K562 (cell line): ENCODE results near the gene GNAI2. TPM values are rescaled to one million over a fixed set of nuclear protein-coding genes. Genes with fewer than 3 reads are reported as not detected.
A peak's percentile ranks its signal among the peaks of the same experiment; 100 is the strongest.

Source experiments
- ATAC-seq: fragments of 200-7000 bp; cut with Tn5 transposase; 3 replicates; pipeline ENCODE4 v1.9.1; 2020; ENCODE audit warnings: moderate library complexity
- BruUV-seq: library from RNA; stranded (reverse); fragments of 400-500 nt; replicated peaks from 2 replicates; lab custom pipeline; 2021; lab: Mats Ljungman, UMichigan
- CTCF ChIA-PET: fragments of 300-600 bp; formaldehyde crosslinking; extraction: SDS; loops from one replicate; lab custom pipeline; 2021; ENCODE audit warnings: low intra/inter-chr PET ratio; lab: Yijun Ruan, JAX
- POLR2A ChIA-PET: fragments of 300-600, 350-650 bp; sonication (Branson Sonifier 250); formaldehyde crosslinking; extraction: SDS; loops from one replicate; lab custom pipeline; 2021; ENCODE audit warnings: antibody characterized with exemption, inconsistent platforms; lab: Yijun Ruan, JAX
- DNase-seq, 4 experiments: peaks; one replicate each; pipeline versions ENCODE4 v3.0.0 to v3.0.0-alpha.2; 2011 to 2018; ENCODE audit warnings: low spot score in 3 of 4, mixed read lengths in 3 of 4; ENCODE audit errors: extremely low read depth in 1 of 4
- FAIRE-seq: peaks from 2 replicates; lab custom pipeline; 2011; peaks lifted over from hg19 to GRCh38; lab: Jason Lieb, UNC
- H2AFZ ChIP-seq: 2 replicates; pipeline ENCODE4 v1.6.0; 2011; ENCODE audit warnings: low read depth, low read length, control low read depth, inconsistent platforms
- H3K27ac ChIP-seq: fragments of 200-600 bp; 3 replicates; pipeline ENCODE4 v1.8.0; 2011; ENCODE audit warnings: low read depth, mild to moderate bottlenecking, control low read depth, inconsistent platforms, low read length, moderate library complexity, mixed read lengths; ENCODE audit errors: extremely low read depth
- H3K27me3 ChIP-seq, 2 experiments: fragments of 300-600 bp in 1 of 2; 2 replicates in 1 of 2; 3 replicates in 1 of 2; pipeline versions ENCODE4 v1.6.0 to v1.8.0; 2011; ENCODE audit warnings: inconsistent platforms in 2 of 2, low read length in 2 of 2, mild to moderate bottlenecking in 1 of 2, mixed read lengths in 1 of 2, moderate library complexity in 1 of 2; ENCODE audit not compliant: control insufficient read depth in 2 of 2, insufficient read depth in 2 of 2
- H3K36me3 ChIP-seq: fragments of 300-600 bp; 3 replicates; pipeline ENCODE4 v1.8.0; 2011; ENCODE audit warnings: mild to moderate bottlenecking, low read length, inconsistent platforms; ENCODE audit not compliant: control insufficient read depth, insufficient read depth
- H3K4me1 ChIP-seq, 2 experiments: fragments of 200-600 bp in 1 of 2; replicated peaks in 1 of 2; 2 replicates in 1 of 2; 3 replicates in 1 of 2; pipeline versions ENCODE4 v1.5.1 to v1.8.0; 2011; ENCODE audit warnings: inconsistent platforms in 2 of 2, low read length in 2 of 2, mild to moderate bottlenecking in 1 of 2, mixed read lengths in 1 of 2, moderate library complexity in 1 of 2; ENCODE audit not compliant: control insufficient read depth in 2 of 2, insufficient read depth in 2 of 2
- H3K4me2 ChIP-seq: 2 replicates; pipeline ENCODE4 v1.6.1; 2011; ENCODE audit warnings: low read length, control low read depth, inconsistent platforms, mixed read lengths; ENCODE audit not compliant: insufficient read depth
- H3K4me3 ChIP-seq: fragments of 200-600 bp; sonication (generic), shearing (Covaris generic); 2 replicates; pipeline ENCODE4 v1.5.1; 2016; ENCODE audit warnings: control low read depth, inconsistent platforms
- H3K79me2 ChIP-seq: fragments of 200-600 bp; 3 replicates; pipeline ENCODE4 v1.8.0; 2011; ENCODE audit warnings: low read length, inconsistent platforms; ENCODE audit not compliant: control insufficient read depth, insufficient read depth
- H3K9ac ChIP-seq, 2 experiments: 2 replicates each; pipeline versions ENCODE4 v1.6.0 to v1.6.1; 2011; ENCODE audit warnings: low read depth in 2 of 2, low read length in 2 of 2, control low read depth in 1 of 2, inconsistent platforms in 1 of 2, mild to moderate bottlenecking in 1 of 2, mixed read lengths in 1 of 2; ENCODE audit not compliant: insufficient read depth in 1 of 2
- H3K9me1 ChIP-seq: one replicate; pipeline ENCODE4 v1.6.0; 2011; ENCODE audit warnings: inconsistent platforms, mild to moderate bottlenecking, low read length, moderate library complexity; ENCODE audit not compliant: control insufficient read depth, insufficient read depth
- H3K9me3 ChIP-seq: replicated peaks from 2 replicates; pipeline ENCODE4 v1.5.1; 2011; ENCODE audit warnings: low read depth, low read length, inconsistent platforms; ENCODE audit not compliant: control insufficient read depth, insufficient read depth
- H4K20me1 ChIP-seq: replicated peaks from 2 replicates; pipeline ENCODE4 v1.6.1; 2011; ENCODE audit warnings: low read length, inconsistent platforms, mixed read lengths; ENCODE audit not compliant: control insufficient read depth, insufficient read depth
- ASH1L ChIP-seq: fragments of 450-650 bp; IDR thresholded peaks from 2 replicates; pipeline ENCODE4 v1.6.1; 2018; ENCODE audit warnings: borderline replicate concordance, mild to moderate bottlenecking, low read depth; ENCODE audit not compliant: partially characterized antibody
- C11orf30 ChIP-seq: fragments of 450-650 bp; IDR thresholded peaks from 2 replicates; pipeline ENCODE4 v1.6.1; 2016; ENCODE audit warnings: low read depth, mild to moderate bottlenecking
- CBX8 ChIP-seq: fragments of 200-600 bp; sonication (generic); IDR thresholded peaks from 2 replicates; pipeline ENCODE4 v1.6.1; 2012; ENCODE audit warnings: borderline replicate concordance, mixed run types, low read depth, mild to moderate bottlenecking, moderate library complexity, mixed read lengths, low read length, control low read depth, inconsistent platforms; ENCODE audit not compliant: poor library complexity, severe bottlenecking; ENCODE audit errors: extremely low read depth
- CHD1 ChIP-seq: fragments of 200-600 bp; sonication (generic); IDR thresholded peaks from one replicate; pipeline ENCODE4 v1.6.1; 2012; ENCODE audit warnings: mild to moderate bottlenecking, moderate library complexity, low read length, inconsistent platforms
- EHMT2 ChIP-seq: fragments of 450-650 bp; IDR thresholded peaks from 2 replicates; pipeline ENCODE4 v1.6.1; 2018; ENCODE audit warnings: antibody characterized with exemption
- EP300 ChIP-seq: IDR thresholded peaks from 2 replicates; pipeline ENCODE4 v1.6.1; 2012; ENCODE audit warnings: low read length, improper control_type of control experiment
- FIP1L1 ChIP-seq: fragments of 200-400 bp; formaldehyde crosslinking; IDR thresholded peaks from 2 replicates; pipeline ENCODE4 v1.6.1; 2018; ENCODE audit warnings: mild to moderate bottlenecking, low read depth, low read length; ENCODE audit not compliant: poor library complexity, severe bottlenecking
- FOXA1 ChIP-seq: fragments of 450-650 bp; IDR thresholded peaks from 2 replicates; pipeline ENCODE4 v1.6.1; 2016; ENCODE audit warnings: mild to moderate bottlenecking, borderline replicate concordance
- GABPB2 ChIP-seq: fragments of 250-450 bp; sonication (Bioruptor Pico); conservative IDR thresholded peaks from 2 replicates; pipeline ENCODE4 v1.5.1; 2021; ENCODE audit warnings: mild to moderate bottlenecking
- IRF2 ChIP-seq: sonication (generic); formaldehyde crosslinking; IDR thresholded peaks from 2 replicates; pipeline ENCODE4 v1.8.1; 2022; ENCODE audit warnings: mild to moderate bottlenecking, missing genetic modification reagents
- NR2C1 ChIP-seq, 2 experiments: fragments of 450-650 bp; IDR thresholded peaks; 2 replicates each; pipeline ENCODE4 v1.6.1; 2017; ENCODE audit warnings: mild to moderate bottlenecking in 2 of 2, antibody characterized with exemption in 1 of 2, inconsistent platforms in 1 of 2, missing compliant biosample characterization in 1 of 2, missing genetic modification characterization in 1 of 2
- RBM14 ChIP-seq: fragments of 200-400 bp; formaldehyde crosslinking; IDR thresholded peaks from 2 replicates; pipeline ENCODE4 v1.6.1; 2018; ENCODE audit warnings: low read depth, mild to moderate bottlenecking, low read length, moderate library complexity, borderline replicate concordance; ENCODE audit not compliant: insufficient read depth
- ZNF561 ChIP-seq: fragments of 450-650 bp; formaldehyde crosslinking; conservative IDR thresholded peaks from 2 replicates; pipeline ENCODE4 v1.4.0; 2020; ENCODE audit warnings: mild to moderate bottlenecking, moderate library complexity
- ZNF695 ChIP-seq: fragments of 450-650 bp; formaldehyde crosslinking; IDR thresholded peaks from 2 replicates; pipeline ENCODE4 v1.4.0; 2020; ENCODE audit warnings: mild to moderate bottlenecking, moderate library complexity
- WGBS: fragments of 100-300 bp; shearing (Covaris generic); methylation state at CpG from one replicate; pipeline ENCODE4 v1.1.6; 2016; ENCODE audit warnings: low coverage, mixed read lengths; ENCODE audit not compliant: insufficient coverage; ENCODE audit errors: missing lambda C conversion rate; 5-methylcytosine and 5-hydroxymethylcytosine counted together
- in situ Hi-C: fragments of 300-500 bp; cut with MboI; formaldehyde crosslinking; loops from 4 replicates; pipeline ENCODE4 v1.15.0; 2018; ENCODE audit warnings: inconsistent platforms, mixed read lengths
- intact Hi-C: fragments of 100-400 bp; cut with micrococcal nuclease; formaldehyde crosslinking; loops from 2 replicates; pipeline ENCODE4 v1.14.2; 2022
- polyA plus RNA-seq, 8 experiments: library from polyadenylated mRNA; depleted of rRNA in 4 of 8; stranded (reverse) in 5 of 8; unstranded in 3 of 8; fragments of >200 nt; fragmentation: Nextera tagmentation in 2 of 8; fragmentation: Illumina TruSeq in 1 of 8; extraction: Ambion mirVana in 2 of 8; extraction: Trizol in 1 of 8; gene quantifications; 2 replicates each; pipeline versions ENCODE4 v1.2.1 to v1.2.3, GENCODE V29; 2011 to 2014; ENCODE audit warnings: inconsistent platforms in 1 of 8, missing spikeins in 1 of 8
- total RNA-seq, 7 experiments: library from RNA; depleted of rRNA in 6 of 7; stranded (reverse); fragments of >200 nt in 6 of 7; fragmentation: Illumina TruSeq in 2 of 7; extraction: Trizol in 2 of 7; gene quantifications; 2 replicates each; pipeline versions ENCODE4 v1.2.1 to v1.2.3, GENCODE V29; 2011 to 2021; ENCODE audit warnings: low replicate concordance in 1 of 7
- TF ChIP-seq, protein P1 (sequence below): fragments of 250-450 bp; sonication (Bioruptor Pico); IDR thresholded peaks from 2 replicates; pipeline ENCODE4 v1.8.0; 2021; ENCODE audit warnings: moderate library complexity, mild to moderate bottlenecking, inconsistent platforms
- TF ChIP-seq, protein P2 (sequence below): sonication (generic); formaldehyde crosslinking; IDR thresholded peaks from 2 replicates; pipeline ENCODE4 v1.9.0; 2022; ENCODE audit warnings: mild to moderate bottlenecking, missing genetic modification reagents
- TF ChIP-seq, protein P3 (sequence below): fragments of 450-650 bp; IDR thresholded peaks from 2 replicates; pipeline ENCODE4 v1.6.1; 2016; ENCODE audit warnings: antibody characterized with exemption

The GNAI2 gene
- total and polyA plus RNA-seq, 9 of the 15 experiments (the other 6 are each of a cell fraction or from before 2014, with no cell fraction given) = 1.1 to 72.2 (median 42.7) TPM

DNA sequence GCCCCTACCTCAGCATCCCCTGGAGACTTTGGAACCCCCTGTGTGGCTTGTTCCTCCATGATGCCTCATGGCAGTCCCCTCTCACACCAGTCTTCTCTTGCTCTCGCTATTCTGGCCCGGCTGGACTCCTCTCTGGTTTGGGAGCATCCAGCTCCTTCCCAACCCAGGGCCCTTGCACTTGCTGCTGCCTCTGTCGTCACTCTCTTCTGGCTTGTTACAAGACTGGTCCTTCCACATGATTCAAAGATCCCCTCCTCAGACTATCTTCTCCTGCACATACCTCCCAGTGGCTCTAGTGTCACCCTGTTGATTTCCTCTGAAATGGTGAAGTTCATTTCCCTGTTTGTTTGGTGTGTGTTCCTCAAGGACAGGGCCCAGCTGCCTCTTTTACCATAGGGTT is 6.5 kb upstream of the GNAI2 start (continued):
- TF ChIP-seq CBX8 (no peak), EHMT2 (no peak), ASH1L (no peak), C11orf30 (no peak), FIP1L1 (no peak)
- TF ChIP-seq, protein P1, sequence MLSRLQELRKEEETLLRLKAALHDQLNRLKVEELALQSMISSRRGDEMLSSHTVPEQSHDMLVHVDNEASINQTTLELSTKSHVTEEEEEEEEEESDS (CRISPR knock-in tag) = no peak

DNA sequence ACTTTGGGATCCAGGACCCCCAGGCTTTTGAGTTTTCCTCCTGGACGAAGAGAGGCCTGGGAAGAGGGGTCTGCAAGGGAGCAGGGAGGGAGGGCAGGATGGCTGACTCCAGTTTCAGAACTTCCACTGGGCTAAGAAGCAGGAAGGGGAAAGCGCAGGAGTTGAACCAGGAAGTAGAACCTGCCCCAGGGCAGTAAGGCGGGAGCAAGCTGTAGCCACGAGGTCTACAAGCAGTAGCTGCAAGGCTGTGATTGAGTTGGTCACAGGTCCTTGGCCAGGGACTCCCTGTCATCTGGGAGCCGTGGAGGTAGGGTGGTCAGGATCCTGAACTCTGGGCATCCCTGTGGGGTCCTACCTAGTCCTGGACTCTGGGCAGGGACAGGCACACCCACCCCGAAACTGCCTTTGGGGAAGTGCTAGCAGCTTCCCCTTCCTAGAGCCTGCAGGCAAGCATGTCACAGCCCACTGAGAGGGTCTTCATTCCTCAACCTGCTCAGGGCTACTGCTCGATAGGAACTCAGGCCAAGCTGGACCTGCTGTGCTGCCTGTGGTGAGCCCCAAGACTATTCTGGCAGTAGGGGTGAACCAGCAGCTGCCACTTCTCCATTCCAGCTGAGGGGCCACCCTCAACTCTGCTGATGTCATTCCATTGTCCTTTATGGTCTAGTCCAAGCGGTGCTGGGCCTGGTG is 5.8 kb upstream of the GNAI2 start:
- intact Hi-C loops = no loop called here
- peak overlapping the region in 1 of 2 experiments; percentile 43; a peak in 2 of 4 replicates for H3K9ac ChIP-seq
- TF ChIP-seq, protein P2, sequence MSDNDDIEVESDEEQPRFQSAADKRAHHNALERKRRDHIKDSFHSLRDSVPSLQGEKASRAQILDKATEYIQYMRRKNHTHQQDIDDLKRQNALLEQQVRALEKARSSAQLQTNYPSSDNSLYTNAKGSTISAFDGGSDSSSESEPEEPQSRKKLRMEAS = 0 out of 2 replicates have a peak, but pooled peaks have one; percentile 11
- TF ChIP-seq, protein P3, sequence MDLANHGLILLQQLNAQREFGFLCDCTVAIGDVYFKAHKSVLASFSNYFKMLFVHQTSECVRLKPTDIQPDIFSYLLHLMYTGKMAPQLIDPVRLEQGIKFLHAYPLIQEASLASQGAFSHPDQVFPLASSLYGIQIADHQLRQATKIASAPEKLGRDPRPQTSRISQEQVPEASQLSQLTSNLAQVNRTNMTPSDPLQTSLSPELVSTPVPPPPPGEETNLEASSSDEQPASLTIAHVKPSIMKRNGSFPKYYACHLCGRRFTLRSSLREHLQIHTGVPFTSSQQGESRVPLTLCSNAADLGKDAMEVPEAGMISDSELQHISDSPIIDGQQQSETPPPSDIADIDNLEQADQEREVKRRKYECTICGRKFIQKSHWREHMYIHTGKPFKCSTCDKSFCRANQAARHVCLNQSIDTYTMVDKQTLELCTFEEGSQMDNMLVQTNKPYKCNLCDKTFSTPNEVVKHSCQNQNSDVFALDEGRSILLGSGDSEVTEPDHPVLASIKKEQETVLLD = no peak
- no peak for TF ChIP-seq CHD1
- no peak for TF ChIP-seq RBM14
- TF ChIP-seq EP300 = no peak
- no peak for TF ChIP-seq ZNF695 (CRISPR knock-in tag)
- TF ChIP-seq FOXA1 = no peak
- no peak for TF ChIP-seq IRF2
- no peak for TF ChIP-seq ZNF561 (CRISPR knock-in tag)
- no peak for TF ChIP-seq GABPB2 (CRISPR knock-in tag)
- peak; percentile 58; the same call in 1 of the 2 replicates for TF ChIP-seq NR2C1 (IDR thresholded peaks at IDR 0.05)
- peak; percentile 42; the same call in 1 of the 2 replicates for TF ChIP-seq NR2C1 (tag; IDR thresholded peaks at IDR 0.05)

More for the DNA sequence above, 5.8 kb upstream of the GNAI2 start:
- no peaks in the 10 kb centered on the region for H3K79me2 ChIP-seq
- ATAC-seq = no peak
- no peak overlapping the region for H3K4me2 ChIP-seq
- no peaks in the 10 kb centered on the region for H3K9me3 ChIP-seq
- no peak overlapping the region for H3K27ac ChIP-seq
- no peak overlapping the region for H3K4me3 ChIP-seq
- BruUV-seq = no TSS peak
- H2AFZ ChIP-seq = 0 out of 2 replicates have a peak overlapping the region, but pooled peaks have one; percentile 16
- in situ Hi-C loops = no loop called here
- peaks cover 29 to 61% of the 10 kb centered on the region in 2 experiments for H3K4me1 ChIP-seq
- H3K36me3 ChIP-seq = no peaks in the 10 kb centered on the region
- H3K27me3 ChIP-seq = no peaks in the 10 kb centered on the region
- no peaks in the 10 kb centered on the region for H4K20me1 ChIP-seq
- no peak for FAIRE-seq
- ChIA-PET CTCF (no interaction called here), POLR2A (interaction anchor here (0.6 to 1.4 kb wide), 2 partner anchors 11 to 51 kb away, joined by 4 to 5 read pairs; no protein-coding TSS in a partner anchor)
- no peak for DNase-seq
- WGBS = 83% methylated on average over 5 of the region's 8 CpGs
- H3K9me1 ChIP-seq = no peaks in the 10 kb centered on the region
